Stimulated activated CD4-positive, alpha-beta T cell treated with anti-CD3 and anti-CD28 coated beads, Interleukin-2, amount 100 ng/mL, for 24 hours (primary cell): ENCODE data around the gene CHODL.

ENCODE experiments used
- DNase-seq, 2 donors: peaks; one replicate each; pipeline ENCODE4 v3.0.0-alpha.2; 2020

Gene CHODL

GRCh38 chr21:18294100-18294499 is 49.5 kb downstream of the CHODL start:
- DNase-seq: no peak

- DNase-seq: no peak
These were observed 53.6 kb downstream of the CHODL start for GRCh38 chr21:18298228-18298627.
